H9 (cell line): ENCODE results near the gene KLF2. TPM values are rescaled to one million over a fixed set of nuclear protein-coding genes. Genes with fewer than 3 reads are reported as not detected.

Source experiments
- DNase-seq: peaks from one replicate; pipeline ENCODE4 v3.0.0-alpha.2; 2017
- H2AFZ ChIP-seq: one replicate; pipeline ENCODE4 v1.6.1; 2013; ENCODE audit warnings: mild to moderate bottlenecking, low read length, control low read depth, moderate library complexity
- H2AK5ac ChIP-seq: 2 replicates; pipeline ENCODE4 v1.6.1; 2013; ENCODE audit warnings: low read length, control low read depth, mixed read lengths; ENCODE audit not compliant: insufficient read length
- H2BK120ac ChIP-seq: one replicate; pipeline ENCODE4 v1.6.1; 2013; ENCODE audit warnings: low read depth, mild to moderate bottlenecking, low read length, control low read depth, inconsistent platforms; ENCODE audit not compliant: poor library complexity, severe bottlenecking
- H2BK12ac ChIP-seq: 2 replicates; pipeline ENCODE4 v1.6.1; 2013; ENCODE audit warnings: low read length, control low read depth, mixed read lengths, low read depth; ENCODE audit not compliant: insufficient read length
- H2BK15ac ChIP-seq: 2 replicates; pipeline ENCODE4 v1.6.1; 2013; ENCODE audit warnings: low read depth, low read length, control low read depth
- H2BK20ac ChIP-seq: one replicate; pipeline ENCODE4 v1.6.1; 2013; ENCODE audit warnings: low read depth, mild to moderate bottlenecking, low read length, control low read depth, inconsistent platforms; ENCODE audit not compliant: poor library complexity, severe bottlenecking
- H2BK5ac ChIP-seq: 2 replicates; pipeline ENCODE4 v1.6.1; 2013; ENCODE audit warnings: low read length, control low read depth, mixed read lengths; ENCODE audit not compliant: insufficient read length
- H3K14ac ChIP-seq: 2 replicates; pipeline ENCODE4 v1.6.1; 2013; ENCODE audit warnings: low read length, control low read depth; ENCODE audit not compliant: insufficient read depth
- H3K18ac ChIP-seq: 2 replicates; pipeline ENCODE4 v1.6.1; 2013; ENCODE audit warnings: low read depth, mild to moderate bottlenecking, mixed read lengths, low read length, control low read depth; ENCODE audit not compliant: insufficient read length
- H3K23ac ChIP-seq: 2 replicates; pipeline ENCODE4 v1.6.1; 2013; ENCODE audit warnings: low read length, control low read depth, mixed read lengths, low read depth; ENCODE audit not compliant: insufficient read length
- H3K23me2 ChIP-seq: 2 replicates; pipeline ENCODE4 v1.6.1; 2013; ENCODE audit warnings: low read depth, mild to moderate bottlenecking, mixed read lengths, low read length, control low read depth; ENCODE audit not compliant: insufficient read length, poor library complexity, severe bottlenecking
- H3K27ac ChIP-seq: 2 replicates; pipeline ENCODE4 v1.5.1; 2013; ENCODE audit warnings: low read length, control low read depth, mixed read lengths, low read depth; ENCODE audit not compliant: insufficient read length
- H3K27me3 ChIP-seq: 2 replicates; pipeline ENCODE4 v1.6.1; 2013; ENCODE audit warnings: low read length, control low read depth, inconsistent platforms; ENCODE audit not compliant: insufficient read depth
- H3K4ac ChIP-seq: 2 replicates; pipeline ENCODE4 v1.6.1; 2013; ENCODE audit warnings: low read depth, mild to moderate bottlenecking, control low read depth, inconsistent platforms, low read length, moderate library complexity
- H3K4me1 ChIP-seq: 2 replicates; pipeline ENCODE4 v1.6.1; 2013; ENCODE audit warnings: low read length, control low read depth, inconsistent platforms; ENCODE audit not compliant: insufficient read depth
- H3K4me2 ChIP-seq: 2 replicates; pipeline ENCODE4 v1.6.1; 2013; ENCODE audit warnings: low read length, control low read depth, mixed read lengths; ENCODE audit not compliant: insufficient read length, insufficient read depth
- H3K56ac ChIP-seq: 2 replicates; pipeline ENCODE4 v1.6.1; 2013; ENCODE audit warnings: low read depth, mild to moderate bottlenecking, mixed read lengths, low read length, control low read depth; ENCODE audit not compliant: insufficient read length
- H3K79me1 ChIP-seq: 2 replicates; pipeline ENCODE4 v1.6.1; 2013; ENCODE audit warnings: low read depth, mild to moderate bottlenecking, moderate library complexity, low read length, control low read depth, inconsistent platforms; ENCODE audit not compliant: insufficient read depth, poor library complexity, severe bottlenecking
- H3K79me2 ChIP-seq: 2 replicates; pipeline ENCODE4 v1.6.1; 2013; ENCODE audit warnings: low read length, control low read depth, inconsistent platforms; ENCODE audit not compliant: insufficient read depth
- H3K9ac ChIP-seq: 2 replicates; pipeline ENCODE4 v1.6.1; 2013; ENCODE audit warnings: low read length, control low read depth, mixed read lengths; ENCODE audit not compliant: insufficient read length; ENCODE audit errors: extremely low read depth
- H3K9me3 ChIP-seq: one replicate; pipeline ENCODE4 v1.6.1; 2013; ENCODE audit warnings: low read depth, low read length, inconsistent platforms; ENCODE audit not compliant: control insufficient read depth
- H3T11ph ChIP-seq: one replicate; pipeline ENCODE4 v1.6.1; 2013; ENCODE audit warnings: mild to moderate bottlenecking, low read length, control low read depth, inconsistent platforms
- H4K20me1 ChIP-seq: one replicate; pipeline ENCODE4 v1.6.1; 2013; ENCODE audit not compliant: control insufficient read depth, insufficient read length, insufficient read depth
- H4K5ac ChIP-seq: 2 replicates; pipeline ENCODE4 v1.6.1; 2013; ENCODE audit warnings: low read depth, mild to moderate bottlenecking, mixed read lengths, low read length, control low read depth; ENCODE audit not compliant: insufficient read length
- H4K8ac ChIP-seq: replicated peaks from 2 replicates; pipeline ENCODE4 v1.6.1; 2013; ENCODE audit warnings: low read length, control low read depth, mixed read lengths, low read depth; ENCODE audit not compliant: insufficient read length
- H4K91ac ChIP-seq: 2 replicates; pipeline ENCODE4 v1.6.1; 2013; ENCODE audit warnings: low read depth, mild to moderate bottlenecking, moderate library complexity, mixed read lengths, low read length, control low read depth; ENCODE audit not compliant: insufficient read length
- H3K27ac Mint-ChIP-seq, 3 experiments: 2 replicates in 2 of 3; 3 replicates in 1 of 3; pipeline ENCODE4 v1.8.0; 2020 to 2021; ENCODE audit warnings: mixed read lengths in 3 of 3, mild to moderate bottlenecking in 1 of 3, moderate library complexity in 1 of 3
- H3K27me3 Mint-ChIP-seq: 2 replicates; pipeline ENCODE4 v1.8.0; 2021; ENCODE audit warnings: low read depth, mild to moderate bottlenecking, moderate library complexity, mixed read lengths
- H3K36me3 Mint-ChIP-seq, 3 experiments: 2 replicates in 2 of 3; 3 replicates in 1 of 3; pipeline ENCODE4 v1.8.0; 2020 to 2021; ENCODE audit warnings: low read depth in 3 of 3, mixed read lengths in 3 of 3; ENCODE audit not compliant: insufficient read depth in 1 of 3
- H3K4me1 Mint-ChIP-seq, 2 experiments: 2 replicates each; pipeline ENCODE4 v1.8.0; 2020; ENCODE audit warnings: mixed read lengths in 2 of 2
- H3K4me3 Mint-ChIP-seq, 2 experiments: 2 replicates in 1 of 2; 3 replicates in 1 of 2; pipeline ENCODE4 v1.8.0; 2020 to 2021; ENCODE audit warnings: mild to moderate bottlenecking in 2 of 2, mixed read lengths in 2 of 2, moderate library complexity in 1 of 2
- H3K9me3 Mint-ChIP-seq, 2 experiments: 2 replicates in 1 of 2; 3 replicates in 1 of 2; pipeline ENCODE4 v1.8.0; 2020; ENCODE audit warnings: mild to moderate bottlenecking in 2 of 2, mixed read lengths in 2 of 2, moderate library complexity in 1 of 2
- CTCF ChIP-seq: fragments of 200-600 bp; sonication (generic); conservative IDR thresholded peaks from 3 replicates; pipeline ENCODE4 v1.8.0; 2021; ENCODE audit warnings: antibody characterized with exemption, mild to moderate bottlenecking
- WGBS: extraction: QIAGEN DNeasy Blood & Tissue Kit; methylation state at CpG from one replicate; pipeline ENCODE4 v1.1.7; 2013; ENCODE audit warnings: missing lambda C conversion rate, low lambda C conversion rate, mixed read lengths; ENCODE audit not compliant: insufficient read length; ENCODE audit errors: extremely low coverage; 5-methylcytosine and 5-hydroxymethylcytosine counted together
- total RNA-seq: library from RNA; stranded (reverse); gene quantifications from 2 replicates; pipeline ENCODE4 v1.2.1, GENCODE V29; 2021

Gene KLF2
- total RNA-seq, 1 experiment from 2014 or later, result 0.33 TPM

DNA sequence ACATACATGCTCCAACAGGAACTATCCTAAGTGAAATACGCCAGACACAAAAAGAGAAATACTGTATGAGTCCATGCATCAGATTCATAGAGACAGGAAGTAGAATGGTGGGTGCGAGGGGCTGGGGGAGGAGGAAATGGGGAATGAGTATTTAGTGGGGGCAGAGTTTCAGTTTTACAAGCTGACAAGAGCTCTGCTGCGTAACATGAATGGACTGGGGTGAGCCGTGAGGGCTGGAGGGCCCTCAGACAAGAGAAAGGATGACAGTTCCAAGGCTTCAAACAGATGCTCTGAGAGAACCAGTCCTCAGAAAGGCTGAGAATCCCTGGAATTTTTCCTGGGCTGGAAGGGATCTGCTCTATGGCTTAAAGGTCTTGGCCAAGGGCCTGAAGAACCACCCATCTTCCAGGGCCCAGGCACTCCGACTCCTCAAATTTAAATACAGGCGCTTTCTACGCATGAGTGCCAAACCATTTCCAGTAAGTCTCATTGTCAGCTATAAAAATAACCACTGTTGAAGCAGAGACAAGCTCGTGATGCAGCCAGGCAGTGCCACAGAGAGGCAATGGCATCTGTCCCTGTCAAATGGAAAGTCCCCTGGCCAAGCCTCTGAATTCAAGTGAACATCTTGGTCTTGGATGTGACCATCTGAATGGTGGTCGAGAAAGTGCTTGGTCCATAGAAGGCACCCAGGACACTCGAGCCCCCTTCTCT is 17.5 kb downstream of the KLF2 start:
- Histone ChIP-seq H3K27me3 (no peaks in the 10 kb centered on the region), H3K23me2 (no peaks in the 10 kb centered on the region), H3K23ac (no peak overlapping the region), H3K79me2 (no peaks in the 10 kb centered on the region), H2BK5ac (no peak overlapping the region), H3K79me1 (no peaks in the 10 kb centered on the region), H3K18ac (no peak overlapping the region), H3K27ac (no peak overlapping the region), H3K4me2 (no peak overlapping the region), H2BK120ac (no peak overlapping the region), H4K8ac (no peak overlapping the region), H3K14ac (no peak overlapping the region), H2AFZ (no peak overlapping the region), H3K9ac (no peak overlapping the region), H4K91ac (no peak overlapping the region), H4K20me1 (no peaks in the 10 kb centered on the region), H2AK5ac (no peak overlapping the region), H3K9me3 (no peaks in the 10 kb centered on the region), H2BK20ac (no peak overlapping the region), H4K5ac (no peak overlapping the region), H3T11ph (no peak overlapping the region), H2BK15ac (no peak overlapping the region), H2BK12ac (no peak overlapping the region), H3K4ac (no peak overlapping the region), H3K4me1 (peaks cover 2% of the 10 kb centered on the region; the same call in 1 of the 2 replicates), H3K56ac (no peak overlapping the region)
- Mint-ChIP-seq H3K4me1 (peaks cover 9 to 10% of the 10 kb centered on the region in 2 experiments), H3K36me3 (no peaks in the 10 kb centered on the region; a peak in 1 of 7 replicates), H3K27ac (no peak overlapping the region; a peak in 1 of 7 replicates), H3K9me3 (no peaks in the 10 kb centered on the region), H3K4me3 (no peak overlapping the region), H3K27me3 (peaks cover 5% of the 10 kb centered on the region)
- WGBS, result no CpG with 5 or more reads among the region's 10 CpGs
- no peak for TF ChIP-seq CTCF
- no peak for DNase-seq
